AG04450 (cell line): ENCODE results near the gene MYO5B. TPM values are rescaled to one million over a fixed set of nuclear protein-coding genes. Genes with fewer than 3 reads are reported as not detected.

ENCODE experiments used
- CTCF ChIA-PET: fragments of 300-600, 350-600 bp; formaldehyde crosslinking; extraction: SDS; loops from one replicate; lab custom pipeline; 2022; ENCODE audit warnings: antibody characterized with exemption, inconsistent platforms; lab: Charles Lee
- POLR2A ChIA-PET: fragments of 350-600 bp; formaldehyde crosslinking; extraction: SDS; loops from one replicate; lab custom pipeline; 2021; ENCODE audit warnings: antibody characterized with exemption, inconsistent platforms; lab: Yijun Ruan, JAX
- DNase-seq: peaks from one replicate; pipeline ENCODE4 v3.0.0-alpha.2; 2011; ENCODE audit warnings: low read depth, low spot score
- H3K27ac ChIP-seq: one replicate; pipeline ENCODE4 v1.5.1; 2012; ENCODE audit warnings: low read depth, low read length, control low read depth
- H3K27me3 ChIP-seq: one replicate; pipeline ENCODE4 v1.6.0; 2012; ENCODE audit warnings: low read length; ENCODE audit not compliant: control insufficient read depth, insufficient read depth
- H3K4me3 ChIP-seq: 2 replicates; pipeline ENCODE4 v1.5.1; 2011; ENCODE audit warnings: mild to moderate bottlenecking, low read depth, low read length, control low read depth
- H3K9me3 ChIP-seq: 2 replicates; pipeline ENCODE4 v1.5.1; 2012; ENCODE audit warnings: low read length; ENCODE audit not compliant: control insufficient read depth, insufficient read depth
- polyA plus RNA-seq: library from polyadenylated mRNA; depleted of rRNA; stranded (reverse); fragments of >200 nt; gene quantifications from 2 replicates; pipeline ENCODE4 v1.2.3, GENCODE V29; 2011
- TF ChIP-seq, protein P1 (sequence below): IDR thresholded peaks from 2 replicates; pipeline ENCODE4 v1.5.1; 2011; ENCODE audit warnings: low read depth, low read length, control low read depth, inconsistent platforms

The MYO5B gene
- polyA plus RNA-seq, 1 experiment, result 0.32 TPM

DNA sequence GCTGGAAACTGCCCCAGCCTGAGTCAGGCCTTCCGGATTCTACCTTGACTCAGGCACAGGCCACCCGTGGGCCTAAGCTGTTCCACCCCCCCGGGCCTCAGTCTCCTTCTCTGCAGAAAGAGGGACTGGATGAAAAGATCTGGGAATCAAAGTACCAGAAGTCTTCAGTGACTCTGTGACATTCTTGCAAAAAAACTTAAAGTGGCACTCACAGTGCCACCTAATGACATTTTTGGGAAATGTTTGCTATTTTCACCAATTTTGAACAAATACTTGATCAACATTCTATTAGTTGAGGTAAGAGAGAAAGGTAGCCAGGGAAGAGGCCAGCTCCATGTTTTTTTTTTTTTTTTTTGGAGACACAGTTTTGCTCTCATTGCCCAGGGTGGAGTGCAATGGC lies 333.3 kb downstream of the MYO5B start:
- TF ChIP-seq, protein P1, sequence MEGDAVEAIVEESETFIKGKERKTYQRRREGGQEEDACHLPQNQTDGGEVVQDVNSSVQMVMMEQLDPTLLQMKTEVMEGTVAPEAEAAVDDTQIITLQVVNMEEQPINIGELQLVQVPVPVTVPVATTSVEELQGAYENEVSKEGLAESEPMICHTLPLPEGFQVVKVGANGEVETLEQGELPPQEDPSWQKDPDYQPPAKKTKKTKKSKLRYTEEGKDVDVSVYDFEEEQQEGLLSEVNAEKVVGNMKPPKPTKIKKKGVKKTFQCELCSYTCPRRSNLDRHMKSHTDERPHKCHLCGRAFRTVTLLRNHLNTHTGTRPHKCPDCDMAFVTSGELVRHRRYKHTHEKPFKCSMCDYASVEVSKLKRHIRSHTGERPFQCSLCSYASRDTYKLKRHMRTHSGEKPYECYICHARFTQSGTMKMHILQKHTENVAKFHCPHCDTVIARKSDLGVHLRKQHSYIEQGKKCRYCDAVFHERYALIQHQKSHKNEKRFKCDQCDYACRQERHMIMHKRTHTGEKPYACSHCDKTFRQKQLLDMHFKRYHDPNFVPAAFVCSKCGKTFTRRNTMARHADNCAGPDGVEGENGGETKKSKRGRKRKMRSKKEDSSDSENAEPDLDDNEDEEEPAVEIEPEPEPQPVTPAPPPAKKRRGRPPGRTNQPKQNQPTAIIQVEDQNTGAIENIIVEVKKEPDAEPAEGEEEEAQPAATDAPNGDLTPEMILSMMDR, result peak; percentile 41
- ChIA-PET CTCF (interaction anchor here (0.6 to 8.0 kb wide), 13 partner anchors 9 to 531 kb away, joined by 3 to 178 read pairs (median 5); partner anchors contain the start of gene LIPG), POLR2A (no interaction called here)
- DNase-seq, result no peak
- Histone ChIP-seq H3K9me3 (no peaks in the 10 kb centered on the region; the same call in 1 of the 2 replicates), H3K27me3 (peaks cover 22% of the 10 kb centered on the region), H3K4me3 (no peak overlapping the region), H3K27ac (no peak overlapping the region)

DNA sequence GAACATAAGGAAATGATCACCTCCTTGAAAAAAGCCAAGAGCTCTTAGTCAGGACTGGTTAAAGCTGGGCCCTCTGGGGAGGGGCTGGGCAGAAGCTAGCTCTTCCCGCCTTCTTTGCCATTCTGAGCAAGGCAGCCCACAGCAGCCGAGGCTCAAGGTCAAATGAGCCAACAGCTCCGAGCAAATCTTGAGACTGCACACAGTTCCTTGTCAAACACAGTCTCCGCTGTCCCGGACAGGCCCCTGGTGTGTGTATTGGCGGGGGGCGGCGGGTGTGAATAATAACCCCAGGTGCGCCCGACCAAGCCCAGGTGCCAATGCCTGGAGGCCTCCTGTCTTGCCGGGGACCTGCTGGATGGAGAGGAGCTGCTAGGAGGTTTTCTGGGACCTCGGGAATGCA lies 335.2 kb downstream of the MYO5B start:
- CTCF ChIA-PET, result interaction anchor here (0.6 to 8.0 kb wide), 22 partner anchors 10 to 698 kb away, joined by 3 to 178 read pairs (median 6); partner anchors contain the start of gene LIPG
- DNase-seq, result no peak
- H3K27ac ChIP-seq, result no peak overlapping the region
- H3K4me3 ChIP-seq, result no peak overlapping the region
- TF ChIP-seq, protein P1, result no peak
- POLR2A ChIA-PET, result no interaction called here
- no peaks in the 10 kb centered on the region; the same call in 1 of the 2 replicates for H3K9me3 ChIP-seq
- H3K27me3 ChIP-seq, result peaks cover 20% of the 10 kb centered on the region

DNA sequence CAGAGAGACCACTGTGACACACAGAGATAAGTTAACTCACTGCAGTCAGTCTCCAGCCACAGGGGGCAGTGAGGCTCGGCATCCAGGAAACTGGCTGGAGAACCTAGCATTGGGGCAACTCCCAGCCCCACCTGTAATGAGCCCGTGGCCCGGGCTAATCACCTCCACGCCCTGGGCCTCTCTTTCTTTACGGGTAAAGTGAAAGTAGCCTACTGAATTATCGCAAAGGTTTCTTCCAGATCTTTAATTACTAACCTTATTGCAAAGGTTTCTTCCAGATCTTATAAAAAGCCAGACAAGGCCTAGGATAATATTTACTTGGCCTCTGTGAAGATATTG lies 336.0 kb downstream of the MYO5B start:
- TF ChIP-seq, protein P1, result no peak
- H3K27ac ChIP-seq, result no peak overlapping the region
- peaks cover 18% of the 10 kb centered on the region for H3K27me3 ChIP-seq
- POLR2A ChIA-PET, result interaction anchor here (0.9 to 1.0 kb wide), 2 partner anchors 45 to 348 kb away, joined by 3 read pairs; no protein-coding TSS in a partner anchor
- DNase-seq, result no peak
- no peaks in the 10 kb centered on the region; the same call in 1 of the 2 replicates for H3K9me3 ChIP-seq
- CTCF ChIA-PET, result interaction anchor here (0.7 to 8.0 kb wide), 34 partner anchors 8 to 499 kb away, joined by 3 to 178 read pairs (median 6); partner anchors contain the start of gene LIPG
- H3K4me3 ChIP-seq, result no peak overlapping the region

DNA sequence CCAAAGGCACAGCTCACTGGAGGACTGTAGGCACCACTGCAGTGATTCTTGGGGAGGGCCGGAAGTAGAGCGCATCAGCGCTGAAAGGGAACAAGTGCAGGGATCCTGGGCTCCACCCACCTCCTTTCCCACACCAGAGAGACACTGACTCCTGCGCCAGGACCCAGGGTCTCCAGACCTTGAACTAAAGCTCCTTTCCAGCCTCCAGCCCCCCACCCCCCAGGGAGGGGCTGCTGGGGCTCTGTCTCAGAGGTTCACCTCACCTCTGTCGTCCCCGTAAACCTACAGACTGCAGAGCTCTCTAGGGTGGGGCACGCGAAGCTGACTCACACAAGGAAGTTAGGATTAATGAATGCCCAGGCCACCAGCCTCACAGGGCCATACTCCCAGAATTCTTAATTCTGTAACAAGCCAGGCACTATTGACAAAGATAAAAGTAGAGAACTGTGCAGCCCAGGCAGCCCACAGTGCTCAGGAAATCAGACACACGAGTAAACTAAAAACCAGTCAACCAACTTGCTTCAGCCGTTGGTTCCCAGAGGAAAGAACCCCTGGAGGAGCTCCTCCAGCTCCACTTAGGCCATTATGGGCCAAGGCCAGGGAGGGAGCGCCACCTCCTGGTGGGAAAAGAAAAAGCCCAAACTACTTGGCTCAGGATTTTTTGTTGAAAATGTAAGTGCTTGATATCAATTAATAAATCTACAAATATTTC lies 336.5 kb downstream of the MYO5B start:
- CTCF ChIA-PET, result interaction anchor here (0.6 to 8.0 kb wide), 42 partner anchors 9 to 499 kb away, joined by 3 to 178 read pairs (median 5); partner anchors contain the start of gene LIPG
- H3K27ac ChIP-seq, result no peak overlapping the region

More for the DNA sequence above, 336.5 kb downstream of the MYO5B start:
- H3K27me3 ChIP-seq, result peaks cover 16% of the 10 kb centered on the region
- H3K9me3 ChIP-seq, result no peaks in the 10 kb centered on the region
- DNase-seq, result peak; percentile 38
- TF ChIP-seq, protein P1, result peak; percentile 98
- H3K4me3 ChIP-seq, result no peak overlapping the region
- POLR2A ChIA-PET, result interaction anchor here (0.9 to 1.0 kb wide), 2 partner anchors 45 to 347 kb away, joined by 3 read pairs; no protein-coding TSS in a partner anchor
